ENCODE results near the gene SPEM3. TPM values are rescaled to one million over a fixed set of nuclear protein-coding genes. Genes with fewer than 3 reads are reported as not detected.

The SPEM3 gene
- total RNA-seq, 1 donor from 2014 or later: not detected

DNA sequence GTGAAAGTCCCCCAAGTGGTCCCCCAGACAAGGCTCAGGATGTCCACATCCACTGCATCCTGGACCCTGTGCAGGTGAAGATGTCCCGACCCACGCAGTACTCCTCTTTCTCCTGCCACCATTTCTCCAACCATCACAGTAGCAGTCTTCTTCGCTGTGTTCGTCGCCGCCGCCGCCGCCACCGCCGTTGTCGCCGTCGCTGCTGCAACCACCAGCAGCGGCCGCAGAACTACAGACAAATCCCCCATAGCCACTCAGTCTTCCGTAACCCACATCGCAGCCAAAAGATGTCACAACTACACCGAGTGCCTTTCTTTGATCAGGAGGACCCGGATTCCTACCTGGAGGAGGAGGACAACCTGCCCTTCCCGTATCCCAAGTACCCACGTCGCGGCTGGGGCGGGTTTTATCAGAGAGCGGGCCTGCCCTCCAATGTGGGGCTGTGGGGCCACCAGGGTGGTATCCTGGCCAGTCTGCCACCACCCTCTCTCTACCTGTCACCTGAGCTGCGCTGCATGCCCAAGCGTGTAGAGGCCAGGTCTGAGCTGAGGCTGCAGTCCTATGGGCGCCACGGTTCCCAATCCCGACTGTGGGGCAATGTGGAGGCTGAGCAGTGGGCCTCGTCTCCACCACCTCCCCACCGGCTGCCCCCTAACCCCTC lies 2.3 kb upstream of the SPEM3 start:
- H3K4me3 ChIP-seq: no peak overlapping the region
- H3K27ac ChIP-seq: no peak overlapping the region
- intact Hi-C loops (cut with DNase I): no loop called here
- H3K4me1 ChIP-seq: no peaks in the 10 kb centered on the region
- H3K27me3 ChIP-seq: no peaks in the 10 kb centered on the region
- no peaks in the 10 kb centered on the region for H3K36me3 ChIP-seq
- TF ChIP-seq POLR2A (IDR thresholded peaks at IDR 0.05) (no peak), POLR2AphosphoS5 (IDR thresholded peaks at IDR 0.05; ENCODE audit: insufficient read depth in 1 of 2, low read depth in 1 of 2) (no peak)
- TF ChIP-seq, protein P1, sequence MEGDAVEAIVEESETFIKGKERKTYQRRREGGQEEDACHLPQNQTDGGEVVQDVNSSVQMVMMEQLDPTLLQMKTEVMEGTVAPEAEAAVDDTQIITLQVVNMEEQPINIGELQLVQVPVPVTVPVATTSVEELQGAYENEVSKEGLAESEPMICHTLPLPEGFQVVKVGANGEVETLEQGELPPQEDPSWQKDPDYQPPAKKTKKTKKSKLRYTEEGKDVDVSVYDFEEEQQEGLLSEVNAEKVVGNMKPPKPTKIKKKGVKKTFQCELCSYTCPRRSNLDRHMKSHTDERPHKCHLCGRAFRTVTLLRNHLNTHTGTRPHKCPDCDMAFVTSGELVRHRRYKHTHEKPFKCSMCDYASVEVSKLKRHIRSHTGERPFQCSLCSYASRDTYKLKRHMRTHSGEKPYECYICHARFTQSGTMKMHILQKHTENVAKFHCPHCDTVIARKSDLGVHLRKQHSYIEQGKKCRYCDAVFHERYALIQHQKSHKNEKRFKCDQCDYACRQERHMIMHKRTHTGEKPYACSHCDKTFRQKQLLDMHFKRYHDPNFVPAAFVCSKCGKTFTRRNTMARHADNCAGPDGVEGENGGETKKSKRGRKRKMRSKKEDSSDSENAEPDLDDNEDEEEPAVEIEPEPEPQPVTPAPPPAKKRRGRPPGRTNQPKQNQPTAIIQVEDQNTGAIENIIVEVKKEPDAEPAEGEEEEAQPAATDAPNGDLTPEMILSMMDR (IDR thresholded peaks at IDR 0.05): no peak
- H3K9me3 ChIP-seq: no peaks in the 10 kb centered on the region
- DNase-seq (ENCODE audit: extremely low spot score in 2 of 2): no peak

DNA sequence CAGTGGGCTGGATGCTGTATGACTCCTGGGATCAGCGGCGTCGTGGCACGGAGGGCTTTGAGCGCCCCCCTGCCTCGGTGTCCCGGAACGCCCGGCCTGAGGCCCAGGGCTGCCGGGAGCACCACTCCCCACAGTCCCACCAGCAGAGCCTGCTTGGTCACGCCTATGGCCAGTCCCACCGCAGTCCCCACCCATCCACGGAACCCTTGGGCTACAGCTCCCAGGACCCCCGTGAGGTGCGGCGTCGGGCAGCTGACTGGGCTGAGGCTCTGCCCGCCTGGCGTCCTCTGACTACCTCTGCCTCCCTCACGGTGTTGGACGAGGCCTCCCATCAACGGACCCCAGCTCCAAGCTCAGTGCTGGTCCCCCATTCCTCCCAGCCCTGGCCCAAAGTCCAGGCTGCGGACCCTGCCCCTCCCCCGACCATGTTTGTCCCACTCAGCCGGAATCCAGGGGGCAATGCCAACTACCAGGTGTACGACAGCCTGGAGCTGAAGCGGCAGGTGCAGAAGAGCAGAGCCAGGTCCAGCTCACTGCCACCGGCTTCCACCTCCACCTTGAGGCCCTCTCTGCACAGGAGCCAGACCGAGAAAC lies 1.7 kb upstream of the SPEM3 start:
- Histone ChIP-seq H3K36me3 (no peaks in the 10 kb centered on the region), H3K27ac (no peak overlapping the region), H3K9me3 (no peaks in the 10 kb centered on the region), H3K27me3 (no peaks in the 10 kb centered on the region), H3K4me3 (no peak overlapping the region), H3K4me1 (no peaks in the 10 kb centered on the region)
- DNase-seq (ENCODE audit: extremely low spot score in 2 of 2): no peak
- intact Hi-C loops (cut with DNase I): no loop called here
- no peak for TF ChIP-seq POLR2AphosphoS5 (IDR thresholded peaks at IDR 0.05; ENCODE audit: insufficient read depth in 1 of 2, low read depth in 1 of 2)
- TF ChIP-seq, protein P1 (IDR thresholded peaks at IDR 0.05): no peak
- no peak for TF ChIP-seq POLR2A (IDR thresholded peaks at IDR 0.05)

DNA sequence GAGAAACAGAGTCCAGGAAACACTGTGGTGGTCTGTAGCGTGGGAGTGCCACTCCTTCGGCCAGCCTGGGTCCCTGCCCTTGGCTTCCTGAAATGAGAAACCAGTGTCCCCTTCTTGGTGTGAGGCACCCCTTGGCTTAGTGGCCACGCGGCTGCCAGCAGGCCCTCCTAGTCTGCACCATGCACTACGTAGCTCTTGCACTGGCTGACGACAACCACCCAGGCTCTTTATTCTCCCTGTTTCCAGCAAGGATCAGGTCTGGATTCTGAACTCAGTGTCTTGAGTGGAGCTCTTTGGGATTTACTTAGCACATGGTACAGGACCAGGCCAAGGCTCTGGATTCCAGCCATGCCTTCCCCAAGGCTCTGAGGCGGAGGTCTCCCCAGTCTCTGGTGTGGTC lies 1.1 kb upstream of the SPEM3 start:
- H3K4me1 ChIP-seq: no peaks in the 10 kb centered on the region
- no peak overlapping the region for H3K4me3 ChIP-seq
- H3K9me3 ChIP-seq: no peaks in the 10 kb centered on the region
- DNase-seq (ENCODE audit: extremely low spot score in 2 of 2): no peak
- no peaks in the 10 kb centered on the region for H3K36me3 ChIP-seq
- TF ChIP-seq POLR2AphosphoS5 (IDR thresholded peaks at IDR 0.05; ENCODE audit: insufficient read depth in 1 of 2, low read depth in 1 of 2) (no peak), POLR2A (IDR thresholded peaks at IDR 0.05) (no peak)
- TF ChIP-seq, protein P1 (IDR thresholded peaks at IDR 0.05): no peak
- no peak overlapping the region for H3K27ac ChIP-seq
- intact Hi-C loops (cut with DNase I): no loop called here
- no peaks in the 10 kb centered on the region for H3K27me3 ChIP-seq

DNA sequence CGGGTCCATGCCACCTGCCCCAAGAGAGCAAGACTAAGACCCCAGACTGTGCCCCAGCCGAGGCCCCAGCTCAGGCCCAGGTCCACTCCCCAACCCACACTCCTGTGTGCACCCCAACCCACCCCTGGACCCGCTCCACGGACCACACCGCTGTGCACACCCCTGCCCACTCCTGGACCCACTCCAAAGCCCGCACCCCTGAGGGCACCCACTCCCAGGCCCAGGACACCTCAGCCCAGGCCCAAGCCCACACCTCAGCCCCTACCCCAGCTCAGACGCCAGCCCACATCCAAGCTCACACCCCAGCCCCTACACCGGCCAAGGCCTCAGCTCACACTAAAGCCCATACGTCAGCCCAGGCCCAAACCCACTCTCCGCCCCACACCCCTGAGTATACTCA lies 1.1 kb downstream of the SPEM3 start:
- no peaks in the 10 kb centered on the region for H3K36me3 ChIP-seq
- H3K27ac ChIP-seq: no peak overlapping the region
- H3K4me1 ChIP-seq: no peaks in the 10 kb centered on the region
- H3K9me3 ChIP-seq: no peaks in the 10 kb centered on the region
- TF ChIP-seq POLR2AphosphoS5 (IDR thresholded peaks at IDR 0.05; ENCODE audit: insufficient read depth in 1 of 2, low read depth in 1 of 2) (no peak), POLR2A (IDR thresholded peaks at IDR 0.05) (no peak)
- TF ChIP-seq, protein P1 (IDR thresholded peaks at IDR 0.05): no peak
- intact Hi-C loops (cut with DNase I): no loop called here
- no peak overlapping the region for H3K4me3 ChIP-seq
- no peaks in the 10 kb centered on the region for H3K27me3 ChIP-seq
- no peak for DNase-seq (ENCODE audit: extremely low spot score in 2 of 2)

DNA sequence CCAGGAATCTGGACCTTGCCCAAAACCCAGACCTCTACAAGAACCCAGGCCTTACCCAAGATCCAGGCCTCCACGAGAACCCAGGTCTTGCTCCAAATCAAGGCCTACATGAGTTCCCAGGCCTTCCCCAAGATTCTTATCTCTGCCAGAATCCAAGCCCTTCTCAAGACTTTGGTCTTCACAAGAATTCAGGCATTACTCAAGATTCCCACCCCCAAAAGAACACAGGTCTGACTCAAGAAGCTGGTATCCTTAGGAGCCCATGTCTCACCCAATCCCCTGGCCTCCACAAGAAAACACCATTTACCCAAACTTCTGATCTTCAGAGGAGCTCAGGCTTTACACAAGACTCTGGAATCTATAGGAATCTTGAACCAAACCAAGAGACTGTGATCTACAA lies 2.6 kb downstream of the SPEM3 start:
- Histone ChIP-seq H3K4me3 (no peak overlapping the region), H3K27ac (no peak overlapping the region), H3K27me3 (no peaks in the 10 kb centered on the region), H3K9me3 (no peaks in the 10 kb centered on the region), H3K36me3 (no peaks in the 10 kb centered on the region), H3K4me1 (peaks cover 8% of the 10 kb centered on the region)
- TF ChIP-seq POLR2AphosphoS5 (IDR thresholded peaks at IDR 0.05; ENCODE audit: insufficient read depth in 1 of 2, low read depth in 1 of 2) (no peak), POLR2A (IDR thresholded peaks at IDR 0.05) (no peak)
- TF ChIP-seq, protein P1 (IDR thresholded peaks at IDR 0.05): no peak
- intact Hi-C loops (cut with DNase I): no loop called here
- no peak for DNase-seq (ENCODE audit: extremely low spot score in 2 of 2)

Data from vagina (tissue), 2 donors.